Liver (tissue), 9 donors: ENCODE measurements around the gene PCGF2. TPM values are rescaled to one million over a fixed set of nuclear protein-coding genes. Genes with fewer than 3 reads are reported as not detected.

ENCODE experiments used
- DNase-seq: peaks from one replicate; pipeline ENCODE4 v3.0.0-alpha.2; 2017; ENCODE audit warnings: low spot score
- H3K27ac ChIP-seq, 2 donors: one replicate each; pipeline ENCODE4 v1.7.0; 2013; ENCODE audit warnings: inconsistent platforms in 2 of 2, low read length in 2 of 2, control low read depth in 1 of 2, low read depth in 1 of 2, mild to moderate bottlenecking in 1 of 2
- H3K27me3 ChIP-seq, 4 donors: one replicate each; pipeline versions ENCODE4 v1.6.1 to v1.7.0; 2013; ENCODE audit warnings: low read length in 3 of 4, inconsistent platforms in 1 of 4, mild to moderate bottlenecking in 1 of 4, moderate library complexity in 1 of 4; ENCODE audit not compliant: control insufficient read depth in 4 of 4, insufficient read depth in 4 of 4
- H3K36me3 ChIP-seq, 4 donors: one replicate each; pipeline versions ENCODE4 v1.6.1 to v1.7.0; 2013; ENCODE audit warnings: low read length in 3 of 4, mild to moderate bottlenecking in 3 of 4, low read depth in 1 of 4, moderate library complexity in 1 of 4; ENCODE audit not compliant: control insufficient read depth in 4 of 4, insufficient read depth in 3 of 4
- H3K4me1 ChIP-seq, 4 donors: one replicate each; pipeline versions ENCODE4 v1.6.1 to v1.7.0; 2013; ENCODE audit warnings: low read length in 3 of 4, mild to moderate bottlenecking in 3 of 4, moderate library complexity in 1 of 4; ENCODE audit not compliant: control insufficient read depth in 4 of 4, insufficient read depth in 4 of 4
- H3K4me3 ChIP-seq, 3 donors: one replicate each; pipeline versions ENCODE4 v1.6.1 to v1.7.0; 2013; ENCODE audit warnings: low read length in 3 of 3, control low read depth in 1 of 3, low read depth in 1 of 3, mild to moderate bottlenecking in 1 of 3
- H3K9ac ChIP-seq, 2 donors: one replicate each; pipeline ENCODE4 v1.7.0; 2013; ENCODE audit warnings: low read length in 2 of 2, mild to moderate bottlenecking in 2 of 2, moderate library complexity in 2 of 2, control low read depth in 1 of 2, low read depth in 1 of 2
- H3K9me3 ChIP-seq, 4 donors: one replicate each; pipeline versions ENCODE4 v1.6.1 to v1.7.0; 2013; ENCODE audit warnings: low read length in 3 of 4; ENCODE audit not compliant: control insufficient read depth in 4 of 4
- FOXA1 ChIP-seq: IDR thresholded peaks from 2 replicates; pipeline ENCODE4 v1.6.1; 2016; ENCODE audit warnings: antibody characterized with exemption
- HNF4A ChIP-seq, 2 donors: conservative IDR thresholded peaks; 2 replicates each; pipeline ENCODE4 v1.6.1; 2016; ENCODE audit warnings: antibody characterized with exemption in 2 of 2, mild to moderate bottlenecking in 2 of 2
- HNF4G ChIP-seq: IDR thresholded peaks from 2 replicates; pipeline ENCODE4 v1.6.1; 2016; ENCODE audit warnings: antibody characterized with exemption
- JUND ChIP-seq, 2 donors: IDR thresholded peaks; 2 replicates each; pipeline ENCODE4 v1.6.1; 2016; ENCODE audit warnings: antibody characterized with exemption in 2 of 2
- SP1 ChIP-seq: IDR thresholded peaks from 2 replicates; pipeline ENCODE4 v1.6.1; 2018; ENCODE audit warnings: antibody characterized with exemption, mild to moderate bottlenecking
- TAF1 ChIP-seq: conservative IDR thresholded peaks from 2 replicates; pipeline ENCODE4 v1.6.1; 2016; ENCODE audit warnings: antibody characterized with exemption, mild to moderate bottlenecking
- YY1 ChIP-seq: IDR thresholded peaks from 2 replicates; pipeline ENCODE4 v1.6.1; 2016; ENCODE audit warnings: antibody characterized with exemption, mild to moderate bottlenecking
- WGBS: extraction: QIAGEN DNeasy Blood & Tissue Kit; methylation state at CpG from one replicate; pipeline ENCODE4 v1.1.7; 2013; 5-methylcytosine and 5-hydroxymethylcytosine counted together
- polyA plus RNA-seq, 2 donors: library from polyadenylated mRNA; stranded (reverse) in 1 of 2; unstranded in 1 of 2; fragments of 200-250 nt in 1 of 2; fragments of >200 nt in 1 of 2; fragmentation: Nextera tagmentation in 1 of 2; extraction: Ambion mirVana in 1 of 2; gene quantifications; one replicate each; pipeline versions ENCODE4 v1.2.1 to v1.2.3, GENCODE V29; 2013 to 2015
- total RNA-seq, 2 donors: library from RNA; depleted of rRNA; stranded (reverse); fragments of >200 nt; gene quantifications; one replicate each; pipeline ENCODE4 v1.2.3, GENCODE V29; 2014
- TF ChIP-seq, protein P1 (sequence below): IDR thresholded peaks from 2 replicates; pipeline ENCODE4 v1.6.1; 2016; ENCODE audit warnings: antibody characterized with exemption, mild to moderate bottlenecking
- TF ChIP-seq, protein P2 (sequence below): IDR thresholded peaks from 2 replicates; pipeline ENCODE4 v1.6.1; 2016; ENCODE audit warnings: antibody characterized with exemption
- TF ChIP-seq, protein P3 (sequence below): IDR thresholded peaks from 2 replicates; pipeline ENCODE4 v1.6.1; 2016; ENCODE audit warnings: antibody characterized with exemption
- TF ChIP-seq, protein P4 (sequence below): fragments of 150-350 bp; IDR thresholded peaks from 2 replicates; pipeline ENCODE4 v1.5.1; 2017; ENCODE audit warnings: improper control_type of control experiment, low read depth, low read length; ENCODE audit not compliant: missing input control
- TF ChIP-seq, protein P5 (sequence below): IDR thresholded peaks from 2 replicates; pipeline ENCODE4 v1.6.1; 2016; ENCODE audit warnings: antibody characterized with exemption
- donor health status: healthy.
- donor health status: healthy.
- donor health status: healthy.
- donor health status: healthy.
- donor health status: healthy.

Gene PCGF2
- total and polyA plus RNA-seq, 4 donors: 1.2 to 3.2 (median 1.8) TPM

DNA sequence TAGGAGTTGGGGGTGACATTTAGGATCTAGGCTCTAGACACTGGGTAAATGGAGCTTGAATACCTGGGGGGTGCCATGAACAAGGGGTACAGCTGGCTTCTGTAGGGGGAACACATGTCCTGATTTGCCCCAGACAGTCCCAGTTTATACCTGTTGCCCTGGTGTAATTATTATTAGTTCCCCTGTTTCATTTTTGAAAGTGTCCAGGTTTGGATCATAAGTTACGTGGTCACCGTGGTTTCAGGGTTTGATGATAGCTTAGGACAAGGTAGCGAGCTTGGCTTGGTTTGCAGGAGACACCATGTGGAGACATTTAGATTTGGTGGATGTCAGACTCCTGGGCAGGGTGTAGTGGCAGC, 37.6 kb downstream of the PCGF2 start:
- Histone ChIP-seq H3K36me3 (peaks cover 6 to 33% (median 10%) of the 10 kb centered on the region in 4 donors), H3K9me3 (no peaks in the 10 kb centered on the region), H3K4me3 (no peak overlapping the region), H3K4me1 (peaks cover 0 to 12% (median 5%) of the 10 kb centered on the region in 4 donors), H3K27me3 (no peaks in the 10 kb centered on the region), H3K27ac (no peak overlapping the region), H3K9ac (no peak overlapping the region)
- TF ChIP-seq, protein P1, sequence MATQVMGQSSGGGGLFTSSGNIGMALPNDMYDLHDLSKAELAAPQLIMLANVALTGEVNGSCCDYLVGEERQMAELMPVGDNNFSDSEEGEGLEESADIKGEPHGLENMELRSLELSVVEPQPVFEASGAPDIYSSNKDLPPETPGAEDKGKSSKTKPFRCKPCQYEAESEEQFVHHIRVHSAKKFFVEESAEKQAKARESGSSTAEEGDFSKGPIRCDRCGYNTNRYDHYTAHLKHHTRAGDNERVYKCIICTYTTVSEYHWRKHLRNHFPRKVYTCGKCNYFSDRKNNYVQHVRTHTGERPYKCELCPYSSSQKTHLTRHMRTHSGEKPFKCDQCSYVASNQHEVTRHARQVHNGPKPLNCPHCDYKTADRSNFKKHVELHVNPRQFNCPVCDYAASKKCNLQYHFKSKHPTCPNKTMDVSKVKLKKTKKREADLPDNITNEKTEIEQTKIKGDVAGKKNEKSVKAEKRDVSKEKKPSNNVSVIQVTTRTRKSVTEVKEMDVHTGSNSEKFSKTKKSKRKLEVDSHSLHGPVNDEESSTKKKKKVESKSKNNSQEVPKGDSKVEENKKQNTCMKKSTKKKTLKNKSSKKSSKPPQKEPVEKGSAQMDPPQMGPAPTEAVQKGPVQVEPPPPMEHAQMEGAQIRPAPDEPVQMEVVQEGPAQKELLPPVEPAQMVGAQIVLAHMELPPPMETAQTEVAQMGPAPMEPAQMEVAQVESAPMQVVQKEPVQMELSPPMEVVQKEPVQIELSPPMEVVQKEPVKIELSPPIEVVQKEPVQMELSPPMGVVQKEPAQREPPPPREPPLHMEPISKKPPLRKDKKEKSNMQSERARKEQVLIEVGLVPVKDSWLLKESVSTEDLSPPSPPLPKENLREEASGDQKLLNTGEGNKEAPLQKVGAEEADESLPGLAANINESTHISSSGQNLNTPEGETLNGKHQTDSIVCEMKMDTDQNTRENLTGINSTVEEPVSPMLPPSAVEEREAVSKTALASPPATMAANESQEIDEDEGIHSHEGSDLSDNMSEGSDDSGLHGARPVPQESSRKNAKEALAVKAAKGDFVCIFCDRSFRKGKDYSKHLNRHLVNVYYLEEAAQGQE: no peak
- TF ChIP-seq HNF4A (conservative IDR thresholded peaks at IDR 0.05): no peak
- 96% methylated on average over 3 of the region's 3 CpGs for WGBS
- no peak for DNase-seq

DNA sequence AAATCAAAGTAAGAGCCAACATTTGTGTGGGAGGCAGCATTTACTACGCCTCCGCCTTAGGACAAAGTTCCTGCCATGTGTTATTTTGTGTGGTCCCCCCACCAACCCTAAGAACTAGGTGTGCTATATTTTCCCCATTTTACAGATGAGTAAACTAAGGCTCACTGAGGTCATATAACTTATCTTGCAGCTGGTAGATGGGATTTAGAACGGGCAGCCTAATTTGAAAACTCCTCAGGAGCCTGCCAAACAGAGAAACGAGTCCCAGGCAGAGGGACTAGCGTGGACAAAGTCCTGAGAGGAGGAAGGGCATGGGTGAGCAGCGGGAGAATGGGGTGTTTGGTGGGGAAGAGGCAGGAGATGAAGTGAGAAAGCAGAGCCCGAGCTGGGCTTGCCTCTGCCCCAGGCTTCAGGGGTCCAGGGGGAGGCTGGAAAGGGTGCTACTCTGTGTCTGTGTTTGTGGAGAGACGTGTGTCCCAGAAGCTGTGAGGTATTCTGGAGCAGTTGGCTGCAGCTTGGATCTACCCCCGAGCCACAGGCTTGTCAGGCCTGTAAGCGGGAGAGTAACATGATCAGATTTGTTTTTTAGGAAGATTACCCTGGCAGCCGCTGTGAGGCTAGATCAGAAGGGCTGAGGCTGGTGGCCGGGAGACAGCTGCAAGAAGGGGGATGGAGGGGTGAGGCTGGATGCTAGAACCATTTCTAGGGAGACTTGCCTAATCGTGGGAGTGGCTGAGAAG, 38.1 kb downstream of the PCGF2 start:
- DNase-seq: no peak
- Histone ChIP-seq H3K9ac (no peak overlapping the region), H3K36me3 (peaks cover 5 to 28% (median 7%) of the 10 kb centered on the region in 4 donors), H3K4me1 (peaks cover 0 to 12% (median 5%) of the 10 kb centered on the region in 4 donors), H3K27ac (no peak overlapping the region), H3K9me3 (no peaks in the 10 kb centered on the region), H3K4me3 (no peak overlapping the region), H3K27me3 (no peaks in the 10 kb centered on the region)
- TF ChIP-seq, protein P2, sequence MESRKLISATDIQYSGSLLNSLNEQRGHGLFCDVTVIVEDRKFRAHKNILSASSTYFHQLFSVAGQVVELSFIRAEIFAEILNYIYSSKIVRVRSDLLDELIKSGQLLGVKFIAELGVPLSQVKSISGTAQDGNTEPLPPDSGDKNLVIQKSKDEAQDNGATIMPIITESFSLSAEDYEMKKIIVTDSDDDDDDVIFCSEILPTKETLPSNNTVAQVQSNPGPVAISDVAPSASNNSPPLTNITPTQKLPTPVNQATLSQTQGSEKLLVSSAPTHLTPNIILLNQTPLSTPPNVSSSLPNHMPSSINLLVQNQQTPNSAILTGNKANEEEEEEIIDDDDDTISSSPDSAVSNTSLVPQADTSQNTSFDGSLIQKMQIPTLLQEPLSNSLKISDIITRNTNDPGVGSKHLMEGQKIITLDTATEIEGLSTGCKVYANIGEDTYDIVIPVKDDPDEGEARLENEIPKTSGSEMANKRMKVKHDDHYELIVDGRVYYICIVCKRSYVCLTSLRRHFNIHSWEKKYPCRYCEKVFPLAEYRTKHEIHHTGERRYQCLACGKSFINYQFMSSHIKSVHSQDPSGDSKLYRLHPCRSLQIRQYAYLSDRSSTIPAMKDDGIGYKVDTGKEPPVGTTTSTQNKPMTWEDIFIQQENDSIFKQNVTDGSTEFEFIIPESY: no peak
- TF ChIP-seq, protein P3, sequence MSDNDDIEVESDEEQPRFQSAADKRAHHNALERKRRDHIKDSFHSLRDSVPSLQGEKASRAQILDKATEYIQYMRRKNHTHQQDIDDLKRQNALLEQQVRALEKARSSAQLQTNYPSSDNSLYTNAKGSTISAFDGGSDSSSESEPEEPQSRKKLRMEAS: no peak
- TF ChIP-seq HNF4A (conservative IDR thresholded peaks at IDR 0.05) (no peak), TAF1 (no peak), SP1 (no peak), HNF4G (no peak), YY1 (no peak), JUND (IDR thresholded peaks at IDR 0.05) (no peak), FOXA1 (no peak)
- TF ChIP-seq, protein P4, sequence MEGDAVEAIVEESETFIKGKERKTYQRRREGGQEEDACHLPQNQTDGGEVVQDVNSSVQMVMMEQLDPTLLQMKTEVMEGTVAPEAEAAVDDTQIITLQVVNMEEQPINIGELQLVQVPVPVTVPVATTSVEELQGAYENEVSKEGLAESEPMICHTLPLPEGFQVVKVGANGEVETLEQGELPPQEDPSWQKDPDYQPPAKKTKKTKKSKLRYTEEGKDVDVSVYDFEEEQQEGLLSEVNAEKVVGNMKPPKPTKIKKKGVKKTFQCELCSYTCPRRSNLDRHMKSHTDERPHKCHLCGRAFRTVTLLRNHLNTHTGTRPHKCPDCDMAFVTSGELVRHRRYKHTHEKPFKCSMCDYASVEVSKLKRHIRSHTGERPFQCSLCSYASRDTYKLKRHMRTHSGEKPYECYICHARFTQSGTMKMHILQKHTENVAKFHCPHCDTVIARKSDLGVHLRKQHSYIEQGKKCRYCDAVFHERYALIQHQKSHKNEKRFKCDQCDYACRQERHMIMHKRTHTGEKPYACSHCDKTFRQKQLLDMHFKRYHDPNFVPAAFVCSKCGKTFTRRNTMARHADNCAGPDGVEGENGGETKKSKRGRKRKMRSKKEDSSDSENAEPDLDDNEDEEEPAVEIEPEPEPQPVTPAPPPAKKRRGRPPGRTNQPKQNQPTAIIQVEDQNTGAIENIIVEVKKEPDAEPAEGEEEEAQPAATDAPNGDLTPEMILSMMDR: no peak
- TF ChIP-seq, protein P5, sequence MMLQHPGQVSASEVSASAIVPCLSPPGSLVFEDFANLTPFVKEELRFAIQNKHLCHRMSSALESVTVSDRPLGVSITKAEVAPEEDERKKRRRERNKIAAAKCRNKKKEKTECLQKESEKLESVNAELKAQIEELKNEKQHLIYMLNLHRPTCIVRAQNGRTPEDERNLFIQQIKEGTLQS: no peak
- 84% methylated on average over 13 of the region's 13 CpGs for WGBS
